NCI-H1417 treated with DMSO at 0.1 percent for 48 hours (cell line): Measurements from ENCODE around the gene LDHAL6A.
"Not testable (repeated sequence)": the region's sequence is repeated elsewhere in the genome, so short reads cannot be mapped to it uniquely, and the experiment has no call there.

Experiments used
- DNase-seq: peaks from one replicate; lab custom pipeline; 2025; lab: John Stamatoyannopoulos, UW

LDHAL6A gene

GRCh38 chr11:18455686-18456372, at the start of gene LDHAL6A:
Gene LDHAL6A (plus strand): TSS chr11:18455856. CDS start chr11:18456681, 825 bp downstream.
- DNase-seq, result no peak

- DNase-seq, result not testable (repeated sequence)
Observed at GRCh38 chr11:18407400-18407799, 48.3 kb upstream of the LDHAL6A start.

GRCh38 chr11:18408558-18409291, 46.9 kb upstream of the LDHAL6A start:
- no peak for DNase-seq

- DNase-seq, result no peak
Observed at GRCh38 chr11:18416459-18416858, 39.2 kb upstream of the LDHAL6A start.

- DNase-seq, result no peak
Observed at GRCh38 chr11:18419040-18419439, 36.6 kb upstream of the LDHAL6A start.

GRCh38 chr11:18420067-18420466, 35.6 kb upstream of the LDHAL6A start:
- no peak for DNase-seq

- no peak for DNase-seq
Observed at GRCh38 chr11:18427240-18427639, 28.4 kb upstream of the LDHAL6A start.

- DNase-seq, result no peak
Observed at GRCh38 chr11:18429332-18429731, 26.3 kb upstream of the LDHAL6A start.

- no peak for DNase-seq
Observed at GRCh38 chr11:18438691-18439090, 17.0 kb upstream of the LDHAL6A start.

GRCh38 chr11:18449251-18449650, 6.4 kb upstream of the LDHAL6A start:
- no peak for DNase-seq

GRCh38 chr11:18452927-18453326, 2.7 kb upstream of the LDHAL6A start:
- no peak for DNase-seq

GRCh38 chr11:18457450-18457849, 1.8 kb downstream of the LDHAL6A start:
- no peak for DNase-seq

- DNase-seq, result no peak
Observed at GRCh38 chr11:18459634-18460033, 4.0 kb downstream of the LDHAL6A start.

GRCh38 chr11:18461909-18462308, 6.3 kb downstream of the LDHAL6A start:
- DNase-seq, result no peak

GRCh38 chr11:18463439-18463838, 7.8 kb downstream of the LDHAL6A start:
- DNase-seq, result no peak

GRCh38 chr11:18466402-18466801, 10.7 kb downstream of the LDHAL6A start:
- no peak for DNase-seq

- no peak for DNase-seq
Observed at GRCh38 chr11:18468059-18468458, 12.4 kb downstream of the LDHAL6A start.

GRCh38 chr11:18468961-18469360, 13.3 kb downstream of the LDHAL6A start:
- no peak for DNase-seq

- no peak for DNase-seq
Observed at GRCh38 chr11:18471995-18472394, 16.3 kb downstream of the LDHAL6A start.

- DNase-seq, result no peak
Observed at GRCh38 chr11:18472587-18472986, 16.9 kb downstream of the LDHAL6A start.

GRCh38 chr11:18479063-18479462, 23.4 kb downstream of the LDHAL6A start:
- no peak for DNase-seq

- no peak for DNase-seq
Observed at GRCh38 chr11:18485913-18486528, 30.4 kb downstream of the LDHAL6A start.

GRCh38 chr11:18490319-18490718, 34.7 kb downstream of the LDHAL6A start:
- no peak for DNase-seq
